BJ (cell line): ENCODE data around the gene VGLL4. TPM values are rescaled to one million over a fixed set of nuclear protein-coding genes. Genes with fewer than 3 reads are reported as not detected.

Experiments
- CTCF ChIA-PET: fragments of 350-600 bp; formaldehyde crosslinking; extraction: SDS; loops from one replicate; lab custom pipeline; 2021; ENCODE audit warnings: antibody characterized with exemption, inconsistent platforms; lab: Yijun Ruan, JAX
- POLR2A ChIA-PET: fragments of 300-600 bp; sonication (Branson Sonifier 250); formaldehyde crosslinking; extraction: SDS; loops from one replicate; lab custom pipeline; 2021; ENCODE audit warnings: antibody characterized with exemption; lab: Charles Lee
- DNase-seq: peaks from one replicate; pipeline ENCODE4 v3.0.0-alpha.2; 2011; ENCODE audit warnings: low read depth
- H3K27me3 ChIP-seq: 2 replicates; pipeline ENCODE4 v1.6.0; 2011; ENCODE audit warnings: low read length; ENCODE audit not compliant: control insufficient read depth, insufficient read depth
- H3K36me3 ChIP-seq: 2 replicates; pipeline ENCODE4 v1.5.1; 2011; ENCODE audit warnings: low read length; ENCODE audit not compliant: control insufficient read depth, insufficient read depth
- H3K4me3 ChIP-seq: 2 replicates; pipeline ENCODE4 v1.5.1; 2011; ENCODE audit warnings: low read depth, mild to moderate bottlenecking, control low read depth, low read length
- polyA minus RNA-seq: library from RNA; depleted of rRNA, polyadenylated mRNA; stranded (reverse); fragments of >200 nt; gene quantifications from 2 replicates; pipeline ENCODE4 v1.2.3, GENCODE V29; 2011; rRNA and poly(A)+ RNA removed
- polyA plus RNA-seq: library from polyadenylated mRNA; depleted of rRNA; stranded (reverse); fragments of >200 nt; gene quantifications from 2 replicates; pipeline ENCODE4 v1.2.3, GENCODE V29; 2011; rRNA removed
- TF ChIP-seq, protein P1 (sequence below): IDR thresholded peaks from 2 replicates; pipeline ENCODE4 v1.5.1; 2011; ENCODE audit warnings: low read depth, mild to moderate bottlenecking, control low read depth, inconsistent platforms, low read length, moderate library complexity; ENCODE audit not compliant: insufficient read depth

The VGLL4 gene, protein sequence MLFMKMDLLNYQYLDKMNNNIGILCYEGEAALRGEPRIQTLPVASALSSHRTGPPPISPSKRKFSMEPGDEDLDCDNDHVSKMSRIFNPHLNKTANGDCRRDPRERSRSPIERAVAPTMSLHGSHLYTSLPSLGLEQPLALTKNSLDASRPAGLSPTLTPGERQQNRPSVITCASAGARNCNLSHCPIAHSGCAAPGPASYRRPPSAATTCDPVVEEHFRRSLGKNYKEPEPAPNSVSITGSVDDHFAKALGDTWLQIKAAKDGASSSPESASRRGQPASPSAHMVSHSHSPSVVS
- polyA plus RNA-seq (29.2 and 31.3 TPM in 2 replicates), polyA minus RNA-seq (29.1 and 30.4 TPM in 2 replicates)

GRCh38 chr3:11643605-11644087 lies at the start of gene VGLL4:
Gene VGLL4, minus strand, starts transcription at chr3:11643915. Its CDS starts 397 bp downstream, at chr3:11643518.
- 0 out of 2 replicates have a peak, but pooled peaks cover 2% of the 10 kb centered on the region for H3K36me3 ChIP-seq
- H3K4me3 ChIP-seq, result peak within 1 kb of the TSS; percentile 86
- DNase-seq, result peak; percentile 43
- H3K27me3 ChIP-seq, result no peaks in the 10 kb centered on the region
- TF ChIP-seq, protein P1, sequence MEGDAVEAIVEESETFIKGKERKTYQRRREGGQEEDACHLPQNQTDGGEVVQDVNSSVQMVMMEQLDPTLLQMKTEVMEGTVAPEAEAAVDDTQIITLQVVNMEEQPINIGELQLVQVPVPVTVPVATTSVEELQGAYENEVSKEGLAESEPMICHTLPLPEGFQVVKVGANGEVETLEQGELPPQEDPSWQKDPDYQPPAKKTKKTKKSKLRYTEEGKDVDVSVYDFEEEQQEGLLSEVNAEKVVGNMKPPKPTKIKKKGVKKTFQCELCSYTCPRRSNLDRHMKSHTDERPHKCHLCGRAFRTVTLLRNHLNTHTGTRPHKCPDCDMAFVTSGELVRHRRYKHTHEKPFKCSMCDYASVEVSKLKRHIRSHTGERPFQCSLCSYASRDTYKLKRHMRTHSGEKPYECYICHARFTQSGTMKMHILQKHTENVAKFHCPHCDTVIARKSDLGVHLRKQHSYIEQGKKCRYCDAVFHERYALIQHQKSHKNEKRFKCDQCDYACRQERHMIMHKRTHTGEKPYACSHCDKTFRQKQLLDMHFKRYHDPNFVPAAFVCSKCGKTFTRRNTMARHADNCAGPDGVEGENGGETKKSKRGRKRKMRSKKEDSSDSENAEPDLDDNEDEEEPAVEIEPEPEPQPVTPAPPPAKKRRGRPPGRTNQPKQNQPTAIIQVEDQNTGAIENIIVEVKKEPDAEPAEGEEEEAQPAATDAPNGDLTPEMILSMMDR, result peak; percentile 20; the same call in 1 of the 2 replicates
- CTCF ChIA-PET, result interaction anchor here (0.6 to 1.2 kb wide), 5 partner anchors 18 to 266 kb away, joined by 3 to 5 read pairs (median 4); partner anchors contain the start of gene TAMM41
- POLR2A ChIA-PET, result no interaction called here

DNA sequence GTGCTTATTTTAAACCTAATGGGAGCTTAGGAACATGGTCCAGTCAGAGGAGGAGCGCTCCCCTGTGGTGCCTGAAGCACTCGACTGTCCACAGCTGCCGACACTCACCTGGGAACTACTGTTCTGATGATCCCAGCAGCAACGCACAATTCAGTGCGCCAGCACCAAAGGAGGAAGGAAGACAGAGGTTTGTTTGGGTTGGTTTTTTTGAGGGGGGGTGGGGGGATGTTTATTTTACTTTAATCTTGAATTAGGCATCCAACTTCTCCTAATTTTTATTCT lies 48.8 kb upstream of the VGLL4 start:
- CTCF ChIA-PET, result interaction anchor here (1.8 kb wide), 1 partner anchor 14 kb away, joined by 7 read pairs; no protein-coding TSS in a partner anchor
- Histone ChIP-seq H3K4me3 (no peak overlapping the region), H3K27me3 (no peaks in the 10 kb centered on the region), H3K36me3 (peaks cover 4% of the 10 kb centered on the region)
- POLR2A ChIA-PET, result no interaction called here
- DNase-seq, result no peak
- TF ChIP-seq, protein P1, result no peak

- CTCF ChIA-PET, result interaction anchor here (1.1 to 1.8 kb wide), 3 partner anchors 13 to 313 kb away, joined by 3 to 7 read pairs (median 4); no protein-coding TSS in a partner anchor
- POLR2A ChIA-PET, result interaction anchor here (0.6 kb wide), 1 partner anchor 7 kb away, joined by 4 read pairs; no protein-coding TSS in a partner anchor
- TF ChIP-seq, protein P1, result no peak
Measured at GRCh38 chr3:11691767-11692531, 48.2 kb upstream of the VGLL4 start.

GRCh38 chr3:11690863-11691766 lies 47.4 kb upstream of the VGLL4 start:
- TF ChIP-seq, protein P1, result no peak
- H3K4me3 ChIP-seq, result no peak overlapping the region
- POLR2A ChIA-PET, result interaction anchor here (0.6 kb wide), 1 partner anchor 8 kb away, joined by 4 read pairs; no protein-coding TSS in a partner anchor
- no peak for DNase-seq
- H3K36me3 ChIP-seq, result peaks cover 4% of the 10 kb centered on the region
- CTCF ChIA-PET, result interaction anchor here (0.7 to 1.8 kb wide), 5 partner anchors 11 to 312 kb away, joined by 3 to 7 read pairs (median 5); no protein-coding TSS in a partner anchor
- no peaks in the 10 kb centered on the region for H3K27me3 ChIP-seq

More at GRCh38 chr3:11691767-11692531, 48.2 kb upstream of the VGLL4 start:
- no peak overlapping the region for H3K4me3 ChIP-seq
- no peaks in the 10 kb centered on the region for H3K27me3 ChIP-seq
- no peak for DNase-seq
- peaks cover 4% of the 10 kb centered on the region for H3K36me3 ChIP-seq
